ENCODE data around the gene GPX3. TPM values are rescaled to one million over a fixed set of nuclear protein-coding genes. Genes with fewer than 3 reads are reported as not detected.

The GPX3 gene
- total RNA-seq, 1 experiment from 2014 or later = 12.2 TPM

- Histone ChIP-seq H3K27ac (peak overlapping the region; percentile 61), H3K4me1 (replicated peaks) (peaks cover 80% of the 10 kb centered on the region), H3K27me3 (replicated peaks) (no peaks in the 10 kb centered on the region), H3K36me3 (peaks cover 88% of the 10 kb centered on the region), H3K4me3 (no peak overlapping the region), H3K9me3 (replicated peaks) (no peaks in the 10 kb centered on the region)
- DNase-seq (ENCODE audit: low read depth in 1 of 2, low spot score in 2 of 2) = peak in 1 of 2 experiments; percentile 63
Measured at GRCh38 chr5:151075698-151076331, 55.4 kb downstream of the GPX3 start.

DNA sequence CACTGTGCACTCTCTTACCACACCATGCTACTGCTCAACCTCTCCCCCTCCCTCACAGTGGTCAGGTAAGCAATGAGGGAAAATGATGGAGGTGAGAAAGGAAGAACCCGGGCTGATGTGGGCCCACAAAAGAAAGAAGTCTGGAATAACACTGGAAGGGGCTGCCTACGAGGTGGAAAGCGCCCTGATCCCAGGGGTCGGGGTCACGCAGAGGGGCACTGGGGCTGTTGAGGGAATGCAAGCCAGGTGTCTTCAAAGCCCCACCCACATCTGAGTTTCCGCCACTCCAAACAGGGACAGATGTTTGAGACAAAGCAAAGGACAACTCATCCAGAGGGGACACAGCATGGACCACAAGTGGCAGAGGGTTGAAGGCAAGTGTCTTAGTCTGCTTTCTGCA, 56.2 kb downstream of the GPX3 start:
- H3K9me3 ChIP-seq (replicated peaks) = no peaks in the 10 kb centered on the region
- no peaks in the 10 kb centered on the region for H3K27me3 ChIP-seq (replicated peaks)
- H3K4me3 ChIP-seq = no peak overlapping the region
- peaks cover 80% of the 10 kb centered on the region for H3K36me3 ChIP-seq
- DNase-seq (ENCODE audit: low read depth in 1 of 2, low spot score in 2 of 2) = no peak
- peak overlapping the region; percentile 61 for H3K27ac ChIP-seq
- peaks cover 75% of the 10 kb centered on the region for H3K4me1 ChIP-seq (replicated peaks)

GRCh38 chr5:151077419-151077818, 57.0 kb downstream of the GPX3 start:
- Histone ChIP-seq H3K4me1 (replicated peaks) (peaks cover 75% of the 10 kb centered on the region), H3K27ac (no peak overlapping the region), H3K36me3 (peaks cover 73% of the 10 kb centered on the region), H3K9me3 (replicated peaks) (no peaks in the 10 kb centered on the region), H3K27me3 (replicated peaks) (no peaks in the 10 kb centered on the region), H3K4me3 (no peak overlapping the region)
- no peak for DNase-seq (ENCODE audit: low read depth in 1 of 2, low spot score in 2 of 2)

DNA sequence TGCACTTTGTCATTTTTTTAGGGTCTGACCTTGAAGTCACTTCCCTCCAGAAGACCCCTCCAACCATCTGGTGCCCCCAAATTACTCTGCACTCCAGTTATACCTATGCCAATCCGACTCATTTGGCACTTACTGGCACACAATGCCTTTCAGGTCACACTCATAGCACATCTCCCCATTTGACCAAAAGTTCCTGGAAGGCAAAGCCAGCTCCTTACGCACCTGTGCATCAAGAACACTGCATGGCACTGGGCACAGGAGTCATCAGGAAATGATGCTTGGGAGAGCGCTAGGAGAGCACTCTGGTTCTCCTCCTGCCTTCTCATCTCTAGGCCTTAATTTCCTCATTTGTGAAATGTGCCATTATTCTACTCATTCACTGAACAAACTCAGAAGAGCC, 57.6 kb downstream of the GPX3 start:
- H3K4me3 ChIP-seq = no peak overlapping the region
- peak overlapping the region; percentile 98 for H3K27ac ChIP-seq
- H3K27me3 ChIP-seq (replicated peaks) = no peaks in the 10 kb centered on the region
- no peak for DNase-seq (ENCODE audit: low read depth in 1 of 2, low spot score in 2 of 2)
- peaks cover 72% of the 10 kb centered on the region for H3K36me3 ChIP-seq
- peaks cover 75% of the 10 kb centered on the region for H3K4me1 ChIP-seq (replicated peaks)
- no peaks in the 10 kb centered on the region for H3K9me3 ChIP-seq (replicated peaks)

Other genes starting within 250 kb of the GPX3 start
- gene SMIM3, start 241.8 kb upstream of the GPX3 start, total RNA-seq (2014; rRNA removed; shearing (Covaris generic)) = 9.7 and 14.3 TPM in 2 replicates
- not detected in 2 replicates for gene IRGM, start 174.1 kb upstream of the GPX3 start, total RNA-seq (2014; rRNA removed; shearing (Covaris generic))
- 3.0 and 7.2 TPM in 2 replicates for gene ZNF300, start 115.6 kb upstream of the GPX3 start, total RNA-seq (2014; rRNA removed; shearing (Covaris generic))
- gene TNIP1, start 60.4 kb downstream of the GPX3 start, total RNA-seq (2014; rRNA removed; shearing (Covaris generic)) = 263 and 296 TPM in 2 replicates
- gene ANXA6, start 137.2 kb downstream of the GPX3 start, total RNA-seq (2014; rRNA removed; shearing (Covaris generic)) = 463 and 616 TPM in 2 replicates
- gene CCDC69, start 203.5 kb downstream of the GPX3 start, total RNA-seq (2014; rRNA removed; shearing (Covaris generic)) = 0.03 and 0.39 TPM in 2 replicates
- 16.7 and 27.4 TPM in 2 replicates for gene GM2A, start 232.6 kb downstream of the GPX3 start, total RNA-seq (2014; rRNA removed; shearing (Covaris generic))

Data from SJSA1 (cell line).